HPDE6-E6E7 (cell line): ENCODE measurements around the gene EZH2.

Experiments used
- DNase-seq: peaks from one replicate; pipeline ENCODE4 v3.0.0; 2011; ENCODE audit warnings: missing footprints; ENCODE audit errors: extremely low spot score

The EZH2 gene

DNA sequence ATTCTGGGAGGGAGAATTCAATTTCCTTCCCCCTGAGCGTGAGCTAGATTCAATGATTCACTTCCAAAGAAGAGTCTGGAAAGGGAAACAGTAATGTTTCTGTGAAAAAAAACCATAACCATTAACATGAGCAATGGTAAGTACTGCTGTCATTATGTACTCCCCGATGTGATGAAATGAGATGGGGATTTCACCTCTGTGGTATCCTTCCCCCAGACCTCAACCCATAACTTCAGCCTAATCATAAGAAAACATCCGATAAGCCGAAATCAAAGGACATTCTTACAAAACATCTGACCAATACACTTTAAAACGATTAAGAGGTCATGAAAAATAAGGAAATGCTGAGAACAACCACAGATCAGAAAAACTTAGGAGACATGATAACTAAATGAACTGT, 27.2 kb downstream of the EZH2 start:
- DNase-seq = no peak

DNA sequence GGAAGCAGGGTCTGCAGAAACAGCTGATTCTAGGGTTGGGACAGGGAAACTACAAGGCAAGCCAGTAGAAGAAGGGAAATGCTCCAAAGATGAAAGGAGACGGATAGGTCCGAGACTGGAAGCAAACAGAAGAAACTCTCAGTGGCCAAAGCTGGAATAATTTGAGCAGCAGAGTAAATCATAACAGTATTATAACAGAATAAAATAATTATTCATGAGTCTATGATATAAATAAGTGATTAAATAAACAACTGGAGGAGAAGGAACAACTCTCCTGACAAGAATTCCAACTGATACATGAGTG, 27.6 kb downstream of the EZH2 start:
- DNase-seq = no peak

DNA sequence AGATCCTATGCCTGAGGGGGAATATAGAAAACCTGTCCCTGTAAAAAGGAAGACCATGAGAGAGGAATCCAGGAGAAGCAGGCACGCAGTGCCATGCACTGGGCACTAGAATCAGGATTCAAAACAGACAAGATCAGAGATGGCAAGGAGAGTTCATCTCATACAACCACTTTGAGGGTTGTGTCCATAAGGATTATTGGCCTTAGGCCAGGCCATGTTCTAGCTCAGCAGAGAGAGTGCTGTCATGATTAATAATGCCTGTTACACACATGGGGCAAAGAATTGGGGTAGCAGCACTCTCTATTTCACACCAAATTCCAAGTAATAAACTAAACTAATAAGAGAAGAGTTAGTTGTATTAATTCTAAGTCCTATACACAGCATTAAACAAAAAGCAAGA, 29.1 kb downstream of the EZH2 start:
- DNase-seq = no peak

DNA sequence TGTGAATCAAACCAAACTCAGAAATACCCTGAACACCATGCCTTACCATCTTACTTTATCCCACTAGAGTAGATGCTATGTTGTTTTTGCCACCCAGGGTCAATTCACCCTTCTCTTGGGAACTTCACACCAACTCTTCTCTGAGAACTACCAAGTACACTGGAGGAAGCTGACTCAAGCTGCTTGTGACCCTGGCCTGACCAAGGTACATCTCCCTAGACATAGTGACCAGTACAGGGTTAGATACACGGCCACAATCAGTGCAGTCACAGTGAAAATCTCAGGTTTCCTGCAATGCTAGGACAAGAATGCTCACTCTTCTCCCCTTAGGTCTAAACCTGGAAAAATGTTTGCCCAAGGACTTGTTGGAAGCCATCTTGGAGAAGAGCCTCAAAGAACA, 31.8 kb downstream of the EZH2 start:
- DNase-seq = no peak

DNA sequence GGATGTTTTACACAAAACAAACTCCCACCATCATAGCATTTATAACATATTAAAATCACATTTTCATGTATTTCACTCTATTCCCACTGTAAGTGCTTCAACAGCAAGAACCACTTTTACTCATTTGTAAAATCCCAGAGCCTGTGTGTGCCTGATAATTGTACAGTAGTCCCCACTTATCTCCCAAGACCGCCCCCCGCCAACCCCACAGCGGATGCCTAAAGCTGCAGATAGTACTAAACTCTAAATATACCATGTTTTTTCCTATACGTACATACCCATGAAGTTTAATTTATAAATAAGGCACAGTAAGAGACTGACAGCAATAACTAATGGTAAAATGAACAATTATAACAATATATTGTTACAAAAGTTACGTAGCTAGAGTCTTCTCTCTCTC, 33.5 kb downstream of the EZH2 start:
- DNase-seq = no peak

DNA sequence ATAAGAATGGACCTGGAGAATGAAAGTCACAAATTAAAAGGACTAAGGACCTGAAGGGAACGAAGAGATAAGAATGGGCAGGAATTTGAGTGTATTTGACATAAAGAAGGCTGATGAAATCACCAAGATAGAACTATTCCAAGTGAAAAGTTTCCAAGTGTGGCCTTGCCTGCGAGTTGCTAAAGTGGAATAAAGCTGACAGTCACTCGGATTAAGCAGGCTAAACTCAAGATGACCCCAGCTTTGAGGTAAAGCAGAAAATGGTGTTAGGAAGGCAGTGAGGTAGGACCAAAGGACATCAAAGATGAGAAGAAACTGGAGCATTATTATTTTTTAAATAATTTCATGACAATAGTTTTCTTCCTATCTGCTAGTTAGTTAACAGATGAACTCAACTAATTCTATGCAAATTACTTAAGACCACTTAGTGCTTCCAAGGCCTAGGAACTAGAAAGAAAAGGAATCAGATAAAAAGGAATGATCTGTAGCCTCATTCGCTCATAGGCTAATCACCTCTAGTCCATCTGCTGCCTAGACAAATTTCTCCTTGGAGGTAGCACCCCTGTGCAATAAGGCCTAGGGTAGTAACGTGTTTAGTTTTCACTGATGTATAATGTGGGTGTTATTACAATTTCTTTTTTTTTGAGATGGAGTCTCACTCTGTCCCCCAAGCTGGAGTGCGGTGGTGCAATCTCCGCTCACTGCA, 34.5 kb downstream of the EZH2 start:
- DNase-seq = no peak

DNA sequence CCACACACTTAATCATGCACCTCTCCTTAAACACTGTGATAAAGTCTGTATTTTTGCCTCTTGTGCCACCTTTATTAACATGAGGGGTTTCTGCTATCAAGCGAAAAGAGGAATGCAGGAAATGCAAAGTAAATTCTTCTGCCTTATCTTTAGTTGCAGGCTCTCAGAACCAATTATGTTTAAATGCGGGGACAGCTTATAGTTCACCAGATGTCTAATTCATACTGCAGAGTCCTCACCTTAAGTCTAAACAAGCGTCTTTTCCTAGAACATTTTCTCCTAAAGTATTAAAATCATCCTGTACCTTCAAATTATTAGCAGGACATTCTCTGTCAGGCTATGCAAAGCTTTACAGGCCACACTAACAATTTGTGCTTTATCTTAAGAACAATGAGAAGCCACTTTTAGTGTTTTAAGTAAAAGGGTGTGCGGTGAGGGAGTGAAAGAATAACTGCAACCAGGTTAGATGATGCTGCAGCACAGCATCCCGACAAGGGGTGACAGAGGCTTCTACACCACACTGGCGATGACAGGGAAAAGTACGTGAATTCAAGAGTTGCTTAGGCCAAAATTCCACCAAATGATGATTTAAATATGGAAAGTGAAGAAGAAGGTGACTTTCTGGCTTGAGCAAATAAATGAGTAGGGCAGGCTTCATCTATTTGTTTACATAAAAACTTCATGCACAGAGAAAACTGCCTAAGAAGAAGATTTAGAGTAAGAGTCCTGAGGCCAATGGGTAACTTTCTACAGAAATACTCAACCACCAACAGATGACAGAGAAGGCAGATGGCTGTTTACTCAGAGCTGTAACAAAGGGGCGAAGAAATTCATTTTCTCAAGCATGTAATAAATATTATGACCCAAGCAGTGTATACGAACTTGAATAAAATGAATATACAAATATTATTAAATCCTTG, 36.0 kb downstream of the EZH2 start:
- DNase-seq = no peak

DNA sequence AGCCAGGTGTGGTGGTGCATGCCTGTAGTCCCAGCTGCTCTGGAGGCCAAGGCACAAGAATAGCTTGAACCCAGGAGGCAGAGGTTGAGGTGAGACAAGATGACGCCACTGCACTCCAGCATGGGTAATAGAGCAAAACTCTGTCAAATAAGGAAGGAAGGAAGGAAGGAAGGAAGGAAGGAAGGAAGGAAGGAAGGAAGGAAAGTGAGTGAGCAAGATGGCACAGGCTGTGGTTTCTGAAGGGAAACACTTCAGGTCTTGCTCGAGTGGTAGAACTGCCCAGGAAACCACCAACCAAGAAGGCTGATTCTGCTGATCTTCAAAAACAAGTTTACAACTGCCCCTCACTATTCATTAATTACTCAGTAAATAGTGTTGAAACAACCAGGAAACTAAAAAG, 45.2 kb downstream of the EZH2 start:
- DNase-seq = no peak

DNA sequence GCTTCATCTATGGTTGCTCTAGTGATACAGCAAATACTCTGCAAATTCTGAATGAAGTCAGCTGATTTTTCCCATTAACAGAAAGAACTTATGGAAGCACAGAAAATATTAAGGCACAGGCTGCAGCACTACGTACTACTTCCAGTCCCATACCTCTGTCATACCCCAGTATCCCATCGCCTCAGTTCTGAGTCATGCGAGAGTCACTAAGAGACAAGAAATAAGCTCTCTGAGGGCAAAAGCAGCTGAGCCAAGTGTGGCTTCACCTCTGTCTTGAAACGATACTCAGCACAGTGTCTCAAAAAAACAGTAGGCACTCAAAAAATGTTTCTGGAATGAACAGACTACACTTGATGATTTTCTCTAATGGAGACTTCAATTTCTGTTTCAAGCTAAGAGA, 48.2 kb downstream of the EZH2 start:
- no peak for DNase-seq

DNA sequence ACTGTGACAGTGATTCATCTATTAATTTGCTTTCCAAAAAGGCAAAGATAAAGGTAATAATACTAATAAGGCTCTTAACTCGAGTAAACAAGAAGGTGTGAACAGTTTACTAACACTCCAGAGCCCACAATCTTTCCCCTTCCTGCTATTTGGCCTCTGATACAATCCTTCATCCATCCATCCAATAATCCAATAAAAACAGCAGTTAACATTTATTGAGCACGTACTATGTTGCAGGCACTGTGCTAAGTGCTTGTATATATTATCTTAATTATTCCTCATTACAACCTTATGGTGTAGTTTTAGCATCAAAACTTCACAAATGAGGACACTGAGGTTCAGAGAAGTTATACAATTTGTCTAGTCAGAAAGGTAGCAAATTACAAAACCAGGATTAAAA, 49.5 kb downstream of the EZH2 start:
- no peak for DNase-seq

DNA sequence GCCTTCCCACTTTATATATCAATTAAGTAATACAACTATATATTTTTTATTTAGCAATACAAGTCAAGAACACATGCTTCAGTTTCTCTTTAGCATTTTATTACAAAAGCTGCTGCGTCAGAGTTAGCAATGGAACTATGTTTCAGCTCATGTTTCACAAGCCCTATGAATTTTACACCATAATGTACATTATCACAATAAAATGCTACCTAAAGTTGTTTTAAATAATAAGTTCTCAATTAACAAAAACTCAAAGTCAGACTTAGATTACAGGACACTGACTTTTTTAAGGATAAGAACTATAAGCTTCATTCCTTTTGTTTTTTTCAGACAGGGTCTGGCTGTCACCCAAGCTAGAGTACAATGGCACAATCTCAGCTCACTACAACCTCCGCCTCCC, 52.3 kb downstream of the EZH2 start:
- DNase-seq = no peak

DNA sequence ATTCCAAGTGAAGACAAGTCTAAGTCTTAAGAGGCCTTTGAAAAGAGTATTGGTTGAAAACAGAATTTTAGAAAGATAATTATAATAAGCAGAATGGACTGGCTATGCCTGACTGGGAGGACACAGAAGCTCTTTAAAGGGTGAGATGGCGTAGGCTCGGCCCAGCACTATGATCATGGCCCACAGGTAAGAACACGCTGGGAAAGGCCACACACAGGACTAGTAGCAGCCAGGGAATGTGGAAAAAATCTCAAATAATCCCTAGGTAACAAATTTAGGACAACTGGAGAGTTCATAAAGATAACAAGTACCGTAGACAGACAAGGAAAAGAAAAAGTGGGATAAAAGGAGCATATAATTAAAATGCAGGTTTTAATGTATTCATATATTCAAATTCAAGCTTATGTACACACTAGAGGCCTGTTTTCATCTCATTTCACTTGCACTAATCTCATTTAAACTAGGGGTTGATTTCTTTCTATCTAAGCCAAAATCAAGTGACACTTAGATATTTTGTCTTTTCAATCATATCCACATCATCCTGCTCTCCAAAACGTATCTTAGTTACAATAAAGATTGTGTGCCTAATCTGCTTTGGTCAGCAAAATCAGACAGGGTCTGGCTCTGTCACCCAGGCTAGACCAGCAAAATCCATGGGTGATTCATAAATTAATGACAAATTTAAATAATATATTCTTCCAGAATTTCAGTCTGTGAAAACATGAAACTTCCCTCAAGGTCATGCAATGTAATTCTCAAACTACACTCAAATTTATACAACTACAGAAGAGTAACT, 53.0 kb downstream of the EZH2 start:
- no peak for DNase-seq

DNA sequence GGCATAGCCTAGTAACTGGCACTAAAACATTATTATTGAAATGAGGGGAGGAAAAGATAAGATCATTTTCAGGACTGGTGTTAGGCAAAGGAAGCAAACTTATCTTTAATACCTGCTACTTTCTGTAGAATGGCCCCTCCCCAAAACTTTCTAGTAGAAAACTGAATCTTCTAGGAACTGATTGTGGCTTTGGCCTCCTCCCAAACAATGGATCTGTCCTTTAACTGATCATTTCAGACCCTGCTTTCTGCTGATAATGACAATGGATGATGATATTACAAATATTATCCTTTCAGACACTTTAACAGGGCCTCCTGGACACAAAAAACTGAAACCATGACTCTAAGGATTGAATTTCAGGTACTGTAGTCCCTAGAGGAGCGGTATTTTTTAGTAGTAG, 55.1 kb downstream of the EZH2 start:
- no peak for DNase-seq

DNA sequence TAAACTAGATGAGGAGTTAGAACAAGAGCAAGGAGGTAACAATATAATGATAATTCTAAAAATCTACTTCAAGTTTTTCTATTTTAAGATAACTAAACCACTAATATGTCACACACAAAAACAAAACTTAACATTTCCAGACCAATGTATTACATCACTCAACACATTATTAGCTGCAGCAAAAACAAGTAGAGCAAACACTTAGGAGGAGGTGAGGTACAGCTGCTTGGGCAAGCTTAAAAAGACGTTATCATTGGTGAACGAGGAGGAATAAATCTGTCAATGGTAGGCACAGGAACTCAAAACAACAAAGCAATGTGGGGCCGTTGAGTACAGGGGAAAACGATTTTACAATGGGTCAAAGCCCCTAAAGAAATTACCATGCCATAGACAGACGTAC, 58.8 kb downstream of the EZH2 start:
- DNase-seq = no peak

DNA sequence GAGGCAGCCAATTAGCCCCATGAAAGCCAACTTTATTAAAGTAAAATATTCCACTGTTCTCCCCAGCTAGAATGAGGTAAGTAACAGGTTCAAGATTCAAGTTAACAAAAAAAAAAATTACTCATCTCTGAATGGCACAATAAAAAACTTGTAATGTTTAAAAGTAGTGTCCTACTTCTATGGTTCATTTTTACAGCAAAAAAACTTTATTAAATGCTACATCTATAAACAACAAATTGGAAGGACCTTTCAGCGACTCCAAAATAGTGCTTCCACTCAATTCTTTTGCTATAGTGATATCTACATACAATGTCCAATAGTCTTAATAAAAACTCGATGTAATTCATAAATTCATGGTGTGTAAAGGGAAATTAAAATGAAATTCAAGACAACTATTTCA, 59.2 kb downstream of the EZH2 start:
- DNase-seq = no peak

DNA sequence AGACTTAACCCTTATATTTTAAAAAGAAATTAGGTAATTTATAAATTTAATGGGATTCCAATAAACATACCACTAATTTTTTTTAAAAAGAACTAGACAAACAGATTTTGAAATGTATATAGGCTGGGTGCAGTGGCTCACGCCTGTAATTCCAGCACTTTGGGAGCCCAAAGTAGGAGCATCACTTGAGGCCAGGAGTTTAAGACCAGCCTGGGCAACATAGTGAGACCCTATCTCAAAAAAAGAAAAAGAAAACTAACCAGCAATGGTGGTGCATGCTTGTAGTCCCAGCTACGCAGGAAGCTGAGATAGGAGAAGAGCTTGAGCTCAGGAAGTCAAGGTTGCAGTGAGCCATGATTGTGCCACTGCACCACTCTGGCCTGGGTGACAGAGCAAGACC, 62.7 kb downstream of the EZH2 start:
- DNase-seq = no peak

DNA sequence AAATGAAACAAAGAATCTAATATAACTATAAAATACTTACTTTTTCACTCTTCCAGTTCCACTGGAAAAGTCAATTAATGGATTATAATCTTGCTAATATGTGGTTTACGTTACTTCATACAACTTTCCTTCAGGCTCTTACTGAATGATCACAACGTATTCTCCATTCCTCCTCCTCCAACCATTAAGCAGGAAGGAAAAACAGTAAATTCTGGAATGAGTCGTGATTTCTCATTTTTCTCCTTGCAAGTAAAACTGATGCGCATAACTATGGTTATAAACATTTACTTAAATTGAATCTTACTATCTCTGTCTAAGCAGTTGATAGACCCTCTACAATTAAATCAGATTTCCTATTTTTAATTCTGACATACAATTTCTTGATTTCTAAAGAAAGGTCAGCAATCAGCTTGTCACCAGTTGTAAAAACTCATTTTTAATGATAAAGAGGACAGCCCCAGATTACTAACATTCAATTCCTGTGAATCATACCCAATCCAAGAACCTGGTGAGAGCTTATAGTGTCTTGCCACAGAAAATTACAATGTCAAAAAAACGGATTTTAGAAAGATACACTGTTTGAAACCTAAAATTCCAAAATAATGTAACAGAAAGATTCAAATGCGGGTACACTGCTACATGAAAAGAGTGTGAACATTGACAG, 64.3 kb downstream of the EZH2 start:
- DNase-seq = no peak

DNA sequence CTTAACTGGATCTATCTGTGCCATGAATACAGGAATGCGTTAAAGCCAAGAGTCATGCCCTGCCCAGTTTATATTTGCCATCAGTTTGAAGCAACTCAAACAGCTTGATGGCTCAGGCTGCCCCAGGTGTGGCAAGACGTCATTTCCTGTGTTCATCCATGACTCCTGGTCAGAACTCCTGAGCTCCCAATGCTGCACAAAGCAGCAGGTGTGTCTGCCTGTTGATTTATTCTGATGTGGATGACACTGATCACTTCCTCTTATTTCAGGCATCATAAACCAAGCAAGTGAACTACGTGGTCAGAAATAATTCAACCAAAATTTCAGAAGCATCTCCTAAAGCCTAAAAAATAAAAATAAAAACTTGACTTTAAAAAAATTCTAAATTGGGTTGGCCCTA, 68.5 kb downstream of the EZH2 start:
- no peak for DNase-seq

DNA sequence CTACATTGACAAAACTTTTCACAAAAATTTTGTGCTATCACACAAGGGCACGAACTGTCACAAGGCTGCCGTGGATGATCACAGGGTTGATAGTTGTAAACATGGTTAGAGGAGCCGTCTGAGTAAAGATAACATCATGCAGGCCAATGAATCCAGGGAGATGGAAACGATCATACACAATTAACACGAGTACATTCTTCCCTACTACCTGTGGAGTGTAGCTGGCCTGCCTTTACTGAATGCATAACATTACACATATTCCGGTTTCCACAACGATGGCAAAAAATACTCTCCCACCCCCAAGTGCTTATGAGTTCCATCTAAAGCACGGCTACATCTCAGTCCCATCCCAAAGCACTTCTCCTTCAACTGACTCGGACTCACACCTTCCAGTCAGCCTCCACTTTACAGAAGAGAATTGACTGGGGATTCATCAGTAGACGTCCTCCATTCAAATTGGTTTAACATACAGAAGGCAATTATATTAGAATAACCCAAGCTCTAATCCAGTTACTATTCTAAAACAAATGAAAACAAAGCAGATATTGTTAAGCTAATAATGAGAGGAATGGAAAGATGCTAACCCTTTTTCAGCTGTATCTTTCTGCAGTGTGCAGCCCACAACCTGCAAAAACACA, 69.0 kb downstream of the EZH2 start:
- DNase-seq = no peak

DNA sequence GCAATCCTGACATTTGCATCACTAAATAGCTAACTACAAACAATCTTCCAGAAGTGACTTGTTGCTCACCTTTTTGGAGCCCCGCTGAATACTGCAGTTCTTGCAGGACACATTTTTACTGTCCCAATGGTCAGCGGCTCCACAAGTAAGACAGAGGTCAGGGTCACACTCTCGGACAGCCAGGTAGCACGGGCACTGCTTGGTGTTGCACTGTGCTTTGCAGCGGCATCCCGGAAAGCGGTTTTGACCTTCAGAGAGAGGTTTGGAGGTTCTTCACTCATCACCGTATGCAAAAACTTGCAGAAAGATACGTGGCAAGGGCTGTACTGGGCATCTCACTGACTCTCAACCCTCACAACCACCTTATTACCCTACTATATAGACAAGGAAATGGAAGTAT, 70.2 kb downstream of the EZH2 start:
- DNase-seq = no peak

DNA sequence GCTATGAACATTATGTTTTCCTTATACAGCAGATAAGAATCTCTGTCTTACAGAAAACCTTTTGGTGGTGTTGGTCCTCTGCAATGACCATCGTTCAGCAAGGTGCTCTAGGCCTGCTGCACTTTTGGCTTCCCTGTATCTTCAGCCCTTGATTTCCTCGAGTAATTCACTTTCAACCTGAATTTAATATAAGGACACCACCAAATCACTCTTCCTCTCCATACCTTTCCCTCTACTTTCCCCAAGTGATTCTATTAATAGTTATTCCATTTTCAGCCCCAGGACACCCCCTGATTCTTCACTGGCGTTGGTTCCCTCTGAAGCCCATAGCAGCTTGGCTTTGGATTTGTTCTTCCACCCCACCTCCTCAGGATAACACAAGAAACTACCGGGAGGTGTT, 72.2 kb downstream of the EZH2 start:
- no peak for DNase-seq

DNA sequence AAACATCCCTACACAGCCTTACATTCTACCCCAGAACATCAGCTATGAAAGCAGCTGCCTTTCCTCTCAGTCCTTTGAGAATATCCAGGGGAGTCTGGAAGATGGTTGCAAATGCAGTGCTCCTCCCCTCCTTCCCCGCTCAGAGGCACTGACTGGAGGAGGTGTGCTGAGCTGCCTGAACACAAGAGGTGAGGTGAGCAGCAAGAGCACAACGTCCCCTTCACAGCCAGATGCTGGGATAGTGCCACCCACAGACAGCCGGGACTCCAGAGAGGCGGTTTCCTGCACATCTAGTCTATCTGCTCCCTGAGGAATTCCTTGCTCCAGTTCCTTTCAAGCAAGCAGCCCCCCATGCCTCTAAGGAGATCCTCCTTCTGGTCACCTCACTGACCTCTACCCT, 74.2 kb downstream of the EZH2 start:
- DNase-seq = no peak
